ENCODE results near the gene ZNF497. TPM values are rescaled to one million over a fixed set of nuclear protein-coding genes. Genes with fewer than 3 reads are reported as not detected.
A peak's percentile ranks its signal among the peaks of the same experiment; 100 is the strongest.

ZNF497 gene
- total and polyA plus RNA-seq, 9 of the 15 experiments (the other 6 are each of a cell fraction or from before 2014, with no cell fraction given) = 0.06 to 0.98 (median 0.44) TPM; not detected in 1

GRCh38 chr19:58326914-58327726 is 35.4 kb downstream of the ZNF497 start, which contains the start of gene ZSCAN22 (continued):
- TF ChIP-seq ZNF592 (IDR thresholded peaks at IDR 0.05) (peak; percentile 49; the same call in 1 of the 2 replicates), PRPF4 (IDR thresholded peaks at IDR 0.05; ENCODE audit: insufficient read depth, low read depth, low read length, poor library complexity, severe bottlenecking) (no peak), ZBTB33 (CRISPR knock-in tag; IDR thresholded peaks at IDR 0.05) (peak; percentile 77), GATA2 (CRISPR knock-in tag; IDR thresholded peaks at IDR 0.05) (peak; percentile 12; the same call in 1 of the 2 replicates), ARID3B (CRISPR knock-in tag; IDR thresholded peaks at IDR 0.05; ENCODE audit: borderline replicate concordance) (no peak), ZNF507 (tag; conservative IDR thresholded peaks at IDR 0.05) (no peak), ZNF212 (CRISPR knock-in tag; IDR thresholded peaks at IDR 0.05) (no peak), ZNF551 (CRISPR knock-in tag; IDR thresholded peaks at IDR 0.05) (no peak), ZNF133 (CRISPR knock-in tag; IDR thresholded peaks at IDR 0.05) (no peak), NR2C2 (CRISPR knock-in tag; IDR thresholded peaks at IDR 0.05) (peak; percentile 82), NR2C2 (tag; IDR thresholded peaks at IDR 0.05) (peak; percentile 93), IRF9 (tag; IDR thresholded peaks at IDR 0.05) (peak; percentile 66; the same call in 1 of the 2 replicates), MCM3 (IDR thresholded peaks at IDR 0.05) (no peak), ZNF134 (CRISPR knock-in tag; conservative IDR thresholded peaks at IDR 0.05) (peak; percentile 51; the same call in 1 of the 2 replicates), BCL6 (CRISPR knock-in tag; IDR thresholded peaks at IDR 0.05) (no peak), SRF (CRISPR knock-in tag; IDR thresholded peaks at IDR 0.05) (no peak), ETS1 (conservative IDR thresholded peaks at IDR 0.05; ENCODE audit: control insufficient read depth, low read depth, low read length) (peak; percentile 99)

All from K562 (cell line).